GM23338 (cell line): Measurements from ENCODE around the gene BNC1. TPM values are rescaled to one million over a fixed set of nuclear protein-coding genes. Genes with fewer than 3 reads are reported as not detected.

ENCODE experiments used
- ATAC-seq: fragments of 200-7000 bp; cut with Tn5 transposase; 3 replicates; pipeline ENCODE4 v1.9.1; 2020
- DNase-seq: peaks from one replicate; pipeline ENCODE4 v3.0.0-alpha.2; 2015; ENCODE audit warnings: low spot score
- H2AFZ ChIP-seq: fragments of 200-600 bp; sonication (generic); 2 replicates; pipeline ENCODE4 v1.8.0; 2016; ENCODE audit warnings: antibody characterized with exemption, mild to moderate bottlenecking, moderate library complexity
- H3F3A ChIP-seq: fragments of 200-600 bp; sonication (generic); replicated peaks from 2 replicates; pipeline ENCODE4 v1.8.0; 2017; ENCODE audit warnings: antibody characterized with exemption, mixed run types, low read depth
- H3K27ac ChIP-seq: fragments of 200-600 bp; sonication (generic); 2 replicates; pipeline ENCODE4 v1.6.1; 2016; ENCODE audit warnings: low read depth
- H3K27me3 ChIP-seq: fragments of 200-600 bp; sonication (generic); 2 replicates; pipeline ENCODE4 v1.8.0; 2016; ENCODE audit warnings: mild to moderate bottlenecking, mixed run types, moderate library complexity; ENCODE audit not compliant: insufficient read depth
- H3K36me3 ChIP-seq: fragments of 200-600 bp; sonication (generic); 2 replicates; pipeline ENCODE4 v1.8.0; 2016; ENCODE audit warnings: mild to moderate bottlenecking; ENCODE audit not compliant: insufficient read depth
- H3K4me1 ChIP-seq: fragments of 200-600 bp; sonication (generic); 2 replicates; pipeline ENCODE4 v1.8.0; 2016; ENCODE audit warnings: mild to moderate bottlenecking, moderate library complexity; ENCODE audit not compliant: insufficient read depth
- H3K4me2 ChIP-seq: fragments of 200-600 bp; sonication (generic); 2 replicates; pipeline ENCODE4 v1.7.1; 2017; ENCODE audit warnings: mixed run types
- H3K4me3 ChIP-seq: fragments of 200-600 bp; sonication (generic); 2 replicates; pipeline ENCODE4 v1.6.1; 2016; ENCODE audit warnings: mixed run types
- H3K79me2 ChIP-seq: fragments of 200-600 bp; sonication (generic); replicated peaks from 2 replicates; pipeline ENCODE4 v1.8.0; 2017; ENCODE audit warnings: mild to moderate bottlenecking; ENCODE audit not compliant: insufficient read depth
- H3K9me2 ChIP-seq: fragments of 200-600 bp; sonication (generic); 2 replicates; pipeline ENCODE4 v1.8.0; 2017; ENCODE audit not compliant: insufficient read depth
- H4K20me1 ChIP-seq: fragments of 200-600 bp; sonication (generic); replicated peaks from 2 replicates; pipeline ENCODE4 v1.8.0; 2017; ENCODE audit warnings: mild to moderate bottlenecking; ENCODE audit not compliant: insufficient read depth
- H3K27ac Mint-ChIP-seq: 2 replicates; pipeline ENCODE4 v1.8.0; 2020; ENCODE audit warnings: inconsistent platforms, mild to moderate bottlenecking, moderate library complexity, mixed read lengths
- H3K27me3 Mint-ChIP-seq: 3 replicates; pipeline ENCODE4 v1.8.0; 2022; ENCODE audit warnings: low read depth, mild to moderate bottlenecking, moderate library complexity, mixed read lengths, inconsistent platforms; ENCODE audit not compliant: insufficient read depth, poor library complexity
- H3K36me3 Mint-ChIP-seq: 3 replicates; pipeline ENCODE4 v1.8.0; 2021; ENCODE audit warnings: low read depth, mild to moderate bottlenecking, inconsistent platforms, moderate library complexity, mixed read lengths
- H3K4me1 Mint-ChIP-seq: 3 replicates; pipeline ENCODE4 v1.8.0; 2020; ENCODE audit warnings: mild to moderate bottlenecking, inconsistent platforms, mixed read lengths
- H3K4me3 Mint-ChIP-seq: 3 replicates; pipeline ENCODE4 v1.8.0; 2021; ENCODE audit warnings: moderate library complexity, mild to moderate bottlenecking, inconsistent platforms, mixed read lengths
- H3K9me3 Mint-ChIP-seq: 3 replicates; pipeline ENCODE4 v1.8.0; 2020; ENCODE audit warnings: moderate library complexity, mild to moderate bottlenecking, inconsistent platforms, mixed read lengths
- CTCF ChIP-seq, 2 experiments: fragments of 200-600 bp in 1 of 2; sonication (generic) in 1 of 2; conservative IDR thresholded peaks; 2 replicates each; pipeline versions ENCODE4 v1.5.1 to v1.6.1; 2016 to 2017; ENCODE audit warnings: antibody characterized with exemption in 2 of 2, low read depth in 2 of 2, mild to moderate bottlenecking in 2 of 2, moderate library complexity in 1 of 2
- EZH2 ChIP-seq: fragments of 200-600 bp; sonication (generic); IDR thresholded peaks from one replicate; pipeline ENCODE4 v1.8.0; 2017; ENCODE audit warnings: antibody characterized with exemption, mild to moderate bottlenecking, low read depth; ENCODE audit not compliant: unreplicated experiment
- EZH2phosphoT487 ChIP-seq: fragments of 200-600 bp; sonication (generic); IDR thresholded peaks from one replicate; pipeline ENCODE4 v1.8.1; 2018; ENCODE audit warnings: antibody characterized with exemption; ENCODE audit not compliant: unreplicated experiment
- JUNB ChIP-seq: IDR thresholded peaks from one replicate; pipeline ENCODE4 v1.6.1; 2016; ENCODE audit warnings: antibody characterized with exemption; ENCODE audit not compliant: unreplicated experiment
- REST ChIP-seq: IDR thresholded peaks from one replicate; pipeline ENCODE4 v1.6.1; 2018; ENCODE audit warnings: antibody characterized with exemption; ENCODE audit not compliant: unreplicated experiment
- ZNF114 ChIP-seq: fragments of 250-450 bp; sonication (Bioruptor Pico); IDR thresholded peaks from 2 replicates; pipeline ENCODE4 v1.5.0; 2020; ENCODE audit warnings: mild to moderate bottlenecking, moderate library complexity
- polyA plus RNA-seq: library from polyadenylated mRNA; unstranded; fragments of >200 nt; fragmentation: Nextera tagmentation; extraction: Ambion mirVana; gene quantifications from 2 replicates; pipeline ENCODE4 v1.2.1, GENCODE V29; 2016
- total RNA-seq: library from RNA; depleted of rRNA; stranded (reverse); fragments of >200 nt; shearing (Covaris generic); gene quantifications from 2 replicates; pipeline ENCODE4 v1.2.3, GENCODE V29; 2014

Gene BNC1
- total and polyA plus RNA-seq, 2 experiments from 2014 or later: 0.26 to 1.1 TPM

- TF ChIP-seq REST: no peak
- no peak for TF ChIP-seq ZNF114
- TF ChIP-seq JUNB: no peak
Observed at GRCh38 chr15:83287541-83288027, 3.1 kb upstream of the BNC1 start (continued).

- H3K4me3 Mint-ChIP-seq: peak overlapping the region; percentile 20; the same call in 1 of the 3 replicates
- peaks cover 3% of the 10 kb centered on the region; the same call in 2 of the 3 replicates for H3K9me3 Mint-ChIP-seq
- no peak overlapping the region for H3K27ac Mint-ChIP-seq
- H3K9me2 ChIP-seq: no peaks in the 10 kb centered on the region
- H3F3A ChIP-seq: 0 out of 2 replicates have a peak, but pooled peaks cover 3% of the 10 kb centered on the region
- no peak overlapping the region for H3K4me3 ChIP-seq
- no peak overlapping the region for H2AFZ ChIP-seq
- H3K36me3 ChIP-seq: no peaks in the 10 kb centered on the region
- peaks cover 52% of the 10 kb centered on the region for H3K27me3 Mint-ChIP-seq
- H4K20me1 ChIP-seq: 0 out of 2 replicates have a peak, but pooled peaks cover 6% of the 10 kb centered on the region
- TF ChIP-seq REST: no peak
- no peak for TF ChIP-seq EZH2phosphoT487
- peak; percentile 32 for TF ChIP-seq EZH2
- no peak for TF ChIP-seq CTCF (conservative IDR thresholded peaks at IDR 0.05; ENCODE audit: low read depth in 2 of 2)
- H3K79me2 ChIP-seq: no peaks in the 10 kb centered on the region
- no peak overlapping the region for H3K27ac ChIP-seq
- ATAC-seq (no peak), DNase-seq (no peak)
- H3K27me3 ChIP-seq: peaks cover 64% of the 10 kb centered on the region
- H3K4me1 ChIP-seq: no peaks in the 10 kb centered on the region; the same call in none of the 2 replicates
- H3K36me3 Mint-ChIP-seq: no peaks in the 10 kb centered on the region
- peaks cover 25% of the 10 kb centered on the region; the same call in 2 of the 3 replicates for H3K4me1 Mint-ChIP-seq
- H3K4me2 ChIP-seq: no peak overlapping the region
Observed at GRCh38 chr15:83285979-83286553, 1.6 kb upstream of the BNC1 start.
